ENCODE data around the gene GNB1L. TPM values are rescaled to one million over a fixed set of nuclear protein-coding genes. Genes with fewer than 3 reads are reported as not detected.

GNB1L gene
- 19.7 and 20.8 TPM in 2 replicates for total RNA-seq

GRCh38 chr22:19854778-19855503 is at the start of gene GNB1L, which contains the start of gene RTL10:
Gene GNB1L, minus strand, starts transcription at chr22:19854874. Its CDS starts 33,519 bp downstream, at chr22:19821355.
Gene RTL10, minus strand, starts transcription at chr22:19854874. Its CDS starts 2,613 bp downstream, at chr22:19852261.

GRCh38 chr22:19760058-19760950 is 94.4 kb downstream of the GNB1L start, which contains the start of gene TBX1:
Gene TBX1, plus strand, starts transcription at chr22:19760778. Its CDS starts 66 bp downstream, at chr22:19760844.

Other genes with a start within 250 kb of the GNB1L start
- gene SEPTIN5, start 140.4 kb downstream of the GNB1L start, total RNA-seq, result 16.5 and 26.2 TPM in 2 replicates
- 0.29 and 3.0 TPM in 2 replicates for gene GP1BB, start 131.3 kb downstream of the GNB1L start, total RNA-seq
- not detected in 2 replicates for gene TBX1, start 94.1 kb downstream of the GNB1L start, total RNA-seq
- 11.8 and 16.1 TPM in 2 replicates for gene RTL10, start within 50 bp of the GNB1L start, total RNA-seq
- 315 and 400 TPM in 2 replicates for gene COMT, start 86.9 kb upstream of the GNB1L start, total RNA-seq
- 21.9 and 24.6 TPM in 2 replicates for gene TXNRD2, start 86.9 kb upstream of the GNB1L start, total RNA-seq
- 1.7 and 4.4 TPM in 2 replicates for gene ARVCF, start 161.9 kb upstream of the GNB1L start, total RNA-seq
- gene TANGO2, start 166.2 kb upstream of the GNB1L start, total RNA-seq, result 21.3 and 36.0 TPM in 2 replicates
- 8.2 and 8.6 TPM in 2 replicates for gene DGCR8, start 225.4 kb upstream of the GNB1L start, total RNA-seq

Measured in myometrial cell (primary cell).